Measurements from ENCODE around the gene SUN5.
"Not testable (repeated sequence)": the region's sequence is repeated elsewhere in the genome, so short reads cannot be mapped to it uniquely, and the experiment has no call there.

Gene SUN5

DNA sequence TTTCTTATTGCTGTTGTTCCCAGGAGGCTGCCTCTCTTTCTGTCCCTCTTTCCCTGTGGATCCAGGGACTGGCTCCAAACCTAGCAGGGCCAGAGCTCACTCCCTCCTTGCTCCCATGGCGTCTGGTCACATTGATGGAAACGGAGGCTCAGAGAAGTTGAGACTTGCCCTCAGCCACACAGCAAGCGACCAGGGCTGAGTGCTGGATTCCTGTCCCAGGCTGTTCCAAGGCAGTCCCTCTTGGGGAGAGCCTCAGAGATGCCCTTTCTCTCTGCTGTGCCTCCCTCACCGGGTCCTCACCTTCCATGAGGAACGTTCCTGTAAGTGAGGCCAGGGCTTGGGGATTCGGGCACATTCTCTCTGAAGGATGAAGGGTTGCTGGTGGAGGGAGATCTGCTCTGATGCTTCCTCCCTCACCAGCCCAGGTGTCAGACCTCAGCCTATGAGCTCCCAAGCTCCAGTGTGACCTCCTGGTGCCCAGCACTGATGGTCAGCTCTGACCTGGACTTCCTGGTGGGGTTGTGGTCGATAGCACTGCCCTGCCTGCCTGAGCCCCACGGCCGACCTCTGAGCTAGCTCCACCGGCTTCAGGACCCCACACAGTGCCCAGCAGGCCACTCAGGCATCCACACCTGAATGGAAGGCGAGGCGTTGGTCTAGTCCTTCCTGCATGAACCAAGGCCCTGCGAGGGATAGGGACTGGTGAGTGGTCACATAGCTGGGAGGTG, 26.8 kb downstream of the SUN5 start:
- no peaks in the 10 kb centered on the region for H3F3A ChIP-seq (ENCODE audit: control insufficient read depth, insufficient read depth)
- no peaks in the 10 kb centered on the region for H3K9me2 ChIP-seq (replicated peaks; ENCODE audit: control insufficient read depth, low read length)
- TF ChIP-seq, protein P1, sequence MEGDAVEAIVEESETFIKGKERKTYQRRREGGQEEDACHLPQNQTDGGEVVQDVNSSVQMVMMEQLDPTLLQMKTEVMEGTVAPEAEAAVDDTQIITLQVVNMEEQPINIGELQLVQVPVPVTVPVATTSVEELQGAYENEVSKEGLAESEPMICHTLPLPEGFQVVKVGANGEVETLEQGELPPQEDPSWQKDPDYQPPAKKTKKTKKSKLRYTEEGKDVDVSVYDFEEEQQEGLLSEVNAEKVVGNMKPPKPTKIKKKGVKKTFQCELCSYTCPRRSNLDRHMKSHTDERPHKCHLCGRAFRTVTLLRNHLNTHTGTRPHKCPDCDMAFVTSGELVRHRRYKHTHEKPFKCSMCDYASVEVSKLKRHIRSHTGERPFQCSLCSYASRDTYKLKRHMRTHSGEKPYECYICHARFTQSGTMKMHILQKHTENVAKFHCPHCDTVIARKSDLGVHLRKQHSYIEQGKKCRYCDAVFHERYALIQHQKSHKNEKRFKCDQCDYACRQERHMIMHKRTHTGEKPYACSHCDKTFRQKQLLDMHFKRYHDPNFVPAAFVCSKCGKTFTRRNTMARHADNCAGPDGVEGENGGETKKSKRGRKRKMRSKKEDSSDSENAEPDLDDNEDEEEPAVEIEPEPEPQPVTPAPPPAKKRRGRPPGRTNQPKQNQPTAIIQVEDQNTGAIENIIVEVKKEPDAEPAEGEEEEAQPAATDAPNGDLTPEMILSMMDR (IDR thresholded peaks at IDR 0.05; ENCODE audit: low read depth, low read length, poor library complexity, severe bottlenecking): no peak
- TF ChIP-seq EZH2phosphoT487 (IDR thresholded peaks at IDR 0.05; ENCODE audit: borderline replicate concordance, low read length): no peak
- H4K20me1 ChIP-seq (ENCODE audit: control insufficient read depth, insufficient read depth, low read depth, low read length): no peaks in the 10 kb centered on the region
- no peaks in the 10 kb centered on the region for H3K79me2 ChIP-seq (ENCODE audit: control insufficient read depth, low read length)
- H3K27me3 ChIP-seq (ENCODE audit: control insufficient read depth, low read length): 0 out of 2 replicates have a peak, but pooled peaks cover 3% of the 10 kb centered on the region
- H3K4me3 ChIP-seq (ENCODE audit: low read length): no peak overlapping the region
- H3K27ac ChIP-seq (ENCODE audit: low read depth, low read length): no peak overlapping the region
- no peak overlapping the region for H3K4me2 ChIP-seq (ENCODE audit: low read length)
- peaks cover 8% of the 10 kb centered on the region for H3K4me1 ChIP-seq (ENCODE audit: control insufficient read depth, low read length)
- H3K36me3 ChIP-seq (ENCODE audit: control insufficient read depth, low read length): no peaks in the 10 kb centered on the region
- H3K9me3 ChIP-seq (ENCODE audit: control insufficient read depth, insufficient read depth, low read length): no peaks in the 10 kb centered on the region

DNA sequence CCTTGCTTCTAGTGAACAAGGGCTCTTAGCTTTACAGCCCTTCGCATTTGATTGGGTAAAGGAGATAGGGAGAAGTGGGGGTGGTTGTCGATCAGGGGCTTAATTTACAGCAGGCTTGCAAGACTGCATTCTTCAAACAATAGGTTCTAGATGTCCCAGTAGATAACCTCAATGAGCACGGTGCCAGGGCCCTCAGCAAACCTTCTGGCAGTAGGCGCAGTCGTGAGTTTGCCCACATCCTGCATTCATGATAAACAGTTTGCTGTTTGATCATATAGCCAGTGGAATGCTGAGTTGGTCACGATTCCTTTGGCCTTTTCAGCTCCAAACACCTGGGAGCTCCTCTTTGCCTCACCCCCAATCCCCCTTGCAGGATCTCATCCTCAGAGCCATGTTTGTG, 27.5 kb downstream of the SUN5 start:
- Histone ChIP-seq H3K27me3 (ENCODE audit: control insufficient read depth, low read length) (0 out of 2 replicates have a peak, but pooled peaks cover 3% of the 10 kb centered on the region), H3K9me2 (replicated peaks; ENCODE audit: control insufficient read depth, low read length) (no peaks in the 10 kb centered on the region), H3K79me2 (ENCODE audit: control insufficient read depth, low read length) (no peaks in the 10 kb centered on the region), H3K4me2 (ENCODE audit: low read length) (no peak overlapping the region), H3K4me3 (ENCODE audit: low read length) (no peak overlapping the region), H3K9me3 (ENCODE audit: control insufficient read depth, insufficient read depth, low read length) (no peaks in the 10 kb centered on the region), H3K36me3 (ENCODE audit: control insufficient read depth, low read length) (no peaks in the 10 kb centered on the region), H3K27ac (ENCODE audit: low read depth, low read length) (no peak overlapping the region), H3F3A (ENCODE audit: control insufficient read depth, insufficient read depth) (peaks cover 3% of the 10 kb centered on the region), H3K4me1 (ENCODE audit: control insufficient read depth, low read length) (peaks cover 15% of the 10 kb centered on the region), H4K20me1 (ENCODE audit: control insufficient read depth, insufficient read depth, low read depth, low read length) (no peaks in the 10 kb centered on the region)
- no peak for TF ChIP-seq EZH2phosphoT487 (IDR thresholded peaks at IDR 0.05; ENCODE audit: borderline replicate concordance, low read length)
- TF ChIP-seq, protein P1 (IDR thresholded peaks at IDR 0.05; ENCODE audit: low read depth, low read length, poor library complexity, severe bottlenecking): no peak

- no peak overlapping the region for H3K4me2 ChIP-seq (ENCODE audit: low read length)
Observed at GRCh38 chr20:32975698-32976674, 28.2 kb downstream of the SUN5 start.

GRCh38 chr20:32975121-32975520, 29.1 kb downstream of the SUN5 start:
- not testable (repeated sequence) for H3K27me3 ChIP-seq (ENCODE audit: control insufficient read depth, low read length); H3K27ac ChIP-seq (ENCODE audit: low read depth, low read length); H3K4me3 ChIP-seq (ENCODE audit: low read length); H3K9me2 ChIP-seq (replicated peaks; ENCODE audit: control insufficient read depth, low read length); H3K9me3 ChIP-seq (ENCODE audit: control insufficient read depth, insufficient read depth, low read length); H3K79me2 ChIP-seq (ENCODE audit: control insufficient read depth, low read length); H3K4me2 ChIP-seq (ENCODE audit: low read length); H3F3A ChIP-seq (ENCODE audit: control insufficient read depth, insufficient read depth); H4K20me1 ChIP-seq (ENCODE audit: control insufficient read depth, insufficient read depth, low read depth, low read length); H3K36me3 ChIP-seq (ENCODE audit: control insufficient read depth, low read length)
- H3K4me1 ChIP-seq (ENCODE audit: control insufficient read depth, low read length): peaks cover 26% of the 10 kb centered on the region

More at GRCh38 chr20:32975698-32976674, 28.2 kb downstream of the SUN5 start:
- peaks cover 3% of the 10 kb centered on the region; the same call in 1 of the 2 replicates for H3K9me3 ChIP-seq (ENCODE audit: control insufficient read depth, insufficient read depth, low read length)
- no peaks in the 10 kb centered on the region for H4K20me1 ChIP-seq (ENCODE audit: control insufficient read depth, insufficient read depth, low read depth, low read length)
- 0 out of 2 replicates have a peak, but pooled peaks cover 3% of the 10 kb centered on the region for H3K36me3 ChIP-seq (ENCODE audit: control insufficient read depth, low read length)
- H3K9me2 ChIP-seq (replicated peaks; ENCODE audit: control insufficient read depth, low read length): no peaks in the 10 kb centered on the region
- H3K4me3 ChIP-seq (ENCODE audit: low read length): no peak overlapping the region
- H3F3A ChIP-seq (ENCODE audit: control insufficient read depth, insufficient read depth): peaks cover 6% of the 10 kb centered on the region
- no peak for TF ChIP-seq EZH2phosphoT487 (IDR thresholded peaks at IDR 0.05; ENCODE audit: borderline replicate concordance, low read length)
- TF ChIP-seq, protein P1 (IDR thresholded peaks at IDR 0.05; ENCODE audit: low read depth, low read length, poor library complexity, severe bottlenecking): no peak
- 0 out of 2 replicates have a peak, but pooled peaks cover under 1% of the 10 kb centered on the region for H3K27me3 ChIP-seq (ENCODE audit: control insufficient read depth, low read length)
- H3K4me1 ChIP-seq (ENCODE audit: control insufficient read depth, low read length): peaks cover 23% of the 10 kb centered on the region
- no peak overlapping the region for H3K27ac ChIP-seq (ENCODE audit: low read depth, low read length)
- no peaks in the 10 kb centered on the region for H3K79me2 ChIP-seq (ENCODE audit: control insufficient read depth, low read length)

GRCh38 chr20:32974204-32975064, 29.8 kb downstream of the SUN5 start:
- H3F3A ChIP-seq (ENCODE audit: control insufficient read depth, insufficient read depth); H3K4me3 ChIP-seq (ENCODE audit: low read length); H3K27me3 ChIP-seq (ENCODE audit: control insufficient read depth, low read length); H3K27ac ChIP-seq (ENCODE audit: low read depth, low read length); H3K36me3 ChIP-seq (ENCODE audit: control insufficient read depth, low read length); H3K9me2 ChIP-seq (replicated peaks; ENCODE audit: control insufficient read depth, low read length); H3K79me2 ChIP-seq (ENCODE audit: control insufficient read depth, low read length); H3K9me3 ChIP-seq (ENCODE audit: control insufficient read depth, insufficient read depth, low read length); H4K20me1 ChIP-seq (ENCODE audit: control insufficient read depth, insufficient read depth, low read depth, low read length); H3K4me2 ChIP-seq (ENCODE audit: low read length): not testable (repeated sequence)
- H3K4me1 ChIP-seq (ENCODE audit: control insufficient read depth, low read length): peaks cover 26% of the 10 kb centered on the region

Data from DOHH2 (cell line).